Thoracic aorta (tissue), 2 donors: ENCODE results near the gene HDAC9. TPM values are rescaled to one million over a fixed set of nuclear protein-coding genes. Genes with fewer than 3 reads are reported as not detected.

Experiments used
- ATAC-seq: fragments of 150-250 bp; one replicate; pipeline ENCODE4 v1.8.0; 2017; ENCODE audit warnings: low read depth; ENCODE audit not compliant: insufficient number of reproducible peaks, low FRiP score
- DNase-seq: peaks from one replicate; pipeline ENCODE4 v3.0.0-alpha.2; 2020; ENCODE audit warnings: low spot score
- H3K27ac ChIP-seq, 2 donors: fragments of 200-600 bp; sonication (generic); 1 replicate in 1 of 2; 2 replicates in 1 of 2; pipeline ENCODE4 v1.5.1; 2016; ENCODE audit warnings: mild to moderate bottlenecking in 2 of 2, moderate library complexity in 2 of 2
- H3K27me3 ChIP-seq: fragments of 200-600 bp; sonication (generic); replicated peaks from 2 replicates; pipeline ENCODE4 v1.6.0; 2016; ENCODE audit warnings: mild to moderate bottlenecking; ENCODE audit not compliant: insufficient read depth
- H3K36me3 ChIP-seq: fragments of 200-600 bp; sonication (generic); one replicate; pipeline ENCODE4 v1.5.1; 2016
- H3K4me1 ChIP-seq, 2 donors: fragments of 200-600 bp; sonication (generic); 1 replicate in 1 of 2; 2 replicates in 1 of 2; pipeline versions ENCODE4 v1.5.1 to v1.6.0; 2016; ENCODE audit warnings: low read depth in 2 of 2, mild to moderate bottlenecking in 1 of 2; ENCODE audit not compliant: control insufficient read depth in 1 of 2
- H3K4me3 ChIP-seq: fragments of 200-600 bp; sonication (generic); 2 replicates; pipeline ENCODE4 v1.5.1; 2016; ENCODE audit warnings: mild to moderate bottlenecking
- H3K9me3 ChIP-seq: fragments of 200-600 bp; sonication (generic); 2 replicates; pipeline ENCODE4 v1.5.1; 2016
- total RNA-seq, 2 donors: library from RNA; depleted of rRNA; stranded (reverse); fragments of >200 nt; gene quantifications; one replicate each; pipeline versions ENCODE4 v1.1.0 to v1.2.3, GENCODE V29; 2016
- TF ChIP-seq, protein P1 (sequence below): fragments of 200-600 bp; sonication (generic); IDR thresholded peaks from one replicate; pipeline ENCODE4 v1.5.1; 2019; ENCODE audit warnings: antibody characterized with exemption

The HDAC9 gene
- total RNA-seq, 2 donors from 2014 or later = 64.1 to 81.6 TPM

- Histone ChIP-seq H3K27me3 (no peaks in the 10 kb centered on the region), H3K36me3 (no peaks in the 10 kb centered on the region), H3K9me3 (no peaks in the 10 kb centered on the region), H3K27ac (no peak overlapping the region), H3K4me1 (no peaks in the 10 kb centered on the region), H3K4me3 (no peak overlapping the region)
- ATAC-seq (no peak), DNase-seq (no peak)
- TF ChIP-seq, protein P1, sequence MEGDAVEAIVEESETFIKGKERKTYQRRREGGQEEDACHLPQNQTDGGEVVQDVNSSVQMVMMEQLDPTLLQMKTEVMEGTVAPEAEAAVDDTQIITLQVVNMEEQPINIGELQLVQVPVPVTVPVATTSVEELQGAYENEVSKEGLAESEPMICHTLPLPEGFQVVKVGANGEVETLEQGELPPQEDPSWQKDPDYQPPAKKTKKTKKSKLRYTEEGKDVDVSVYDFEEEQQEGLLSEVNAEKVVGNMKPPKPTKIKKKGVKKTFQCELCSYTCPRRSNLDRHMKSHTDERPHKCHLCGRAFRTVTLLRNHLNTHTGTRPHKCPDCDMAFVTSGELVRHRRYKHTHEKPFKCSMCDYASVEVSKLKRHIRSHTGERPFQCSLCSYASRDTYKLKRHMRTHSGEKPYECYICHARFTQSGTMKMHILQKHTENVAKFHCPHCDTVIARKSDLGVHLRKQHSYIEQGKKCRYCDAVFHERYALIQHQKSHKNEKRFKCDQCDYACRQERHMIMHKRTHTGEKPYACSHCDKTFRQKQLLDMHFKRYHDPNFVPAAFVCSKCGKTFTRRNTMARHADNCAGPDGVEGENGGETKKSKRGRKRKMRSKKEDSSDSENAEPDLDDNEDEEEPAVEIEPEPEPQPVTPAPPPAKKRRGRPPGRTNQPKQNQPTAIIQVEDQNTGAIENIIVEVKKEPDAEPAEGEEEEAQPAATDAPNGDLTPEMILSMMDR = no peak
Observed at GRCh38 chr7:18874880-18875279, 379.3 kb downstream of the HDAC9 start.

DNA sequence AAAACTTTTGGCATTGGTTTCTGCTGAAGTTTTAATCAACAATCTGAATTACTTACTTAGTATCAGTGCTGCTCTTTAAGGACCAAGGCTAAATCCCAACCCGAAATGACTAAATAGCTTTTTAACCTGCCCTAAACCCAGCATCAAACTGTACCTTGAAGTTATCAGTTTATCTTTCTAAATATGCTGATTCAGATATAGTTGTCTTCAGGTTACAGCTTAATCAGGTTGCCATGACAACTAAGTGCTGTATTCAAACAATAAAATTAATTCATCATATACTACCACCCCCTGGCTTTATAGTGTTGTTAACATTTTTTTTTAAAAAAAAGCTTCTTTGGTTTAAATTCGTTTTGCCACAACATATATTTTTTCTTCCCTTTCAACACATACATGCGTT lies 382.3 kb downstream of the HDAC9 start:
- no peaks in the 10 kb centered on the region for H3K4me1 ChIP-seq
- H3K27ac ChIP-seq = no peak overlapping the region
- no peak overlapping the region for H3K4me3 ChIP-seq
- TF ChIP-seq, protein P1 = no peak
- no peaks in the 10 kb centered on the region for H3K9me3 ChIP-seq
- H3K36me3 ChIP-seq = no peaks in the 10 kb centered on the region
- DNase-seq = no peak
- no peak for ATAC-seq
- no peaks in the 10 kb centered on the region for H3K27me3 ChIP-seq

GRCh38 chr7:18886832-18887231 lies 391.3 kb downstream of the HDAC9 start:
- Histone ChIP-seq H3K9me3 (no peaks in the 10 kb centered on the region), H3K27me3 (no peaks in the 10 kb centered on the region), H3K27ac (no peak overlapping the region), H3K4me1 (peaks cover 0 to 8% of the 10 kb centered on the region in 2 donors), H3K36me3 (no peaks in the 10 kb centered on the region), H3K4me3 (no peak overlapping the region)
- TF ChIP-seq, protein P1 = no peak
- DNase-seq = no peak
- ATAC-seq = no peak

DNA sequence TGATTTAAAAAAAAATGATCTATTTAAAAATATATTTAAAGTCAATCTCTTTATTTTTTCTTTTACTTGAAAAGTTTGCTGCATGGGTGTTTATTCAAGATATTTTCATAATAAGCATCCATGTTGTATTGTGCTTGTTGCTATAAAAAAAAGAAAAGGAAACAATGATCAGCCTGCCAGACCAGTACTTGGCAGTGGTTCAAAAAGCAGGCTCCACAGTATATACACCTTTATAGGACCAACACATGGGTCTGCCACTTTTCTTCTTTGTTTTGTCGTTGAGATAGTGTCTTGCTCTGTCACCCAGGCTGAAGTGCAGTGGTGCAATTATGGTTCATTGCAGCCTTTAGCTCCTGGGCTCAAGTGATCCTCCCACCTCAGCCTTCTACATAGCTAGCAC lies 393.9 kb downstream of the HDAC9 start:
- ATAC-seq = no peak
- H3K9me3 ChIP-seq = no peaks in the 10 kb centered on the region
- TF ChIP-seq, protein P1 = no peak

DNA sequence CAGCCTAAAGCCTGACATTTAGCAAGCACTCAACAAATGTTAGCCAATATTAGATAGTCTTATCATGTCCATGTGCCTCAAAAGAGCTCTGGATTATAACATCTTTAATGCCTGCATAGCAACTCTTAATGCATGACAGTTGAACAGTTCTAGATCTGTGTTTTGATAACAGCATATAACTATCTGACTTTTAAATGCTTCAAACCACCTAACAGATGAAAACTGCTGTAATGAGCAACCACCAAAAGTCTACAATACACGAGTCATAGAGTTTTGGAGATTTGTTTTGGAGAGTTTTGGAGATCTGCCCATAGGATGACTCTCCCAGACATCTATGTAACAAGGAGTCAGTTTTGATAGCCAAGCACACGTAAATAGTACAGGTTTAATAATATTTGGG lies 394.6 kb downstream of the HDAC9 start:
- H3K27me3 ChIP-seq = no peaks in the 10 kb centered on the region
- no peak overlapping the region for H3K4me3 ChIP-seq
- no peak for DNase-seq
- no peaks in the 10 kb centered on the region for H3K36me3 ChIP-seq
- H3K9me3 ChIP-seq = no peaks in the 10 kb centered on the region
- no peak for ATAC-seq
- peaks cover 0 to 8% of the 10 kb centered on the region in 2 donors for H3K4me1 ChIP-seq
- TF ChIP-seq, protein P1 = no peak
- no peak overlapping the region for H3K27ac ChIP-seq

More for the DNA sequence above, 393.9 kb downstream of the HDAC9 start:
- no peak overlapping the region for H3K27ac ChIP-seq
- H3K36me3 ChIP-seq = no peaks in the 10 kb centered on the region
- no peaks in the 10 kb centered on the region for H3K27me3 ChIP-seq
- no peak for DNase-seq
- no peak overlapping the region for H3K4me3 ChIP-seq
- H3K4me1 ChIP-seq = peaks cover 0 to 8% of the 10 kb centered on the region in 2 donors
